MM.1S (cell line): ENCODE data around the gene ESRRA.

Experiments
- DNase-seq: peaks from one replicate; pipeline ENCODE4 v3.0.0-alpha.2; 2015
- H2AFZ ChIP-seq: fragments of 300-600 bp; sonication (generic); 2 replicates; pipeline ENCODE4 v1.6.0; 2016; ENCODE audit warnings: antibody characterized with exemption, low read length
- H3F3A ChIP-seq: fragments of 300-600 bp; sonication (generic); 2 replicates; pipeline ENCODE4 v1.6.1; 2016; ENCODE audit warnings: mild to moderate bottlenecking, antibody characterized with exemption, low read length, moderate library complexity, mixed read lengths; ENCODE audit not compliant: insufficient read depth
- H3K27ac ChIP-seq: fragments of 300-600 bp; sonication (generic); 2 replicates; pipeline ENCODE4 v1.5.1; 2016; ENCODE audit warnings: mild to moderate bottlenecking, low read length
- H3K27me3 ChIP-seq: fragments of 300-600 bp; sonication (generic); replicated peaks from 2 replicates; pipeline ENCODE4 v1.6.0; 2016; ENCODE audit warnings: low read length; ENCODE audit not compliant: insufficient read depth
- H3K36me3 ChIP-seq: fragments of 300-600 bp; sonication (generic); replicated peaks from 2 replicates; pipeline ENCODE4 v1.6.1; 2016; ENCODE audit warnings: mild to moderate bottlenecking, low read length, mixed read lengths; ENCODE audit not compliant: insufficient read depth
- H3K4me1 ChIP-seq: fragments of 300-600 bp; sonication (generic); 2 replicates; pipeline ENCODE4 v1.6.1; 2016; ENCODE audit warnings: low read length, mixed read lengths
- H3K4me2 ChIP-seq: fragments of 300-600 bp; sonication (generic); 2 replicates; pipeline ENCODE4 v1.6.0; 2016; ENCODE audit warnings: low read depth, low read length
- H3K4me3 ChIP-seq: fragments of 300-600 bp; sonication (generic); 2 replicates; pipeline ENCODE4 v1.5.1; 2016; ENCODE audit warnings: low read length, mixed read lengths
- H3K79me2 ChIP-seq: fragments of 300-600 bp; sonication (generic); 2 replicates; pipeline ENCODE4 v1.6.1; 2016; ENCODE audit warnings: mixed run types, low read length, mixed read lengths
- H3K9ac ChIP-seq: fragments of 300-600 bp; sonication (generic); 2 replicates; pipeline ENCODE4 v1.6.1; 2016; ENCODE audit warnings: low read length, mixed read lengths
- H3K9me2 ChIP-seq: fragments of 300-600 bp; sonication (generic); replicated peaks from 2 replicates; pipeline ENCODE4 v1.6.1; 2016; ENCODE audit warnings: mild to moderate bottlenecking, low read length, mixed read lengths; ENCODE audit not compliant: insufficient read depth
- H3K9me3 ChIP-seq: fragments of 300-600 bp; sonication (generic); replicated peaks from 2 replicates; pipeline ENCODE4 v1.6.1; 2016; ENCODE audit warnings: mild to moderate bottlenecking, low read length, mixed read lengths; ENCODE audit not compliant: insufficient read depth
- H4K20me1 ChIP-seq: fragments of 300-600 bp; sonication (generic); 2 replicates; pipeline ENCODE4 v1.6.1; 2016; ENCODE audit warnings: mild to moderate bottlenecking, low read length, moderate library complexity, mixed read lengths; ENCODE audit not compliant: insufficient read depth
- EZH2 ChIP-seq: fragments of 300-600 bp; sonication (generic); optimal IDR thresholded peaks from 2 replicates; pipeline ENCODE3; 2017; ENCODE audit warnings: low read depth, mild to moderate bottlenecking, antibody characterized with exemption, low read length, mixed read lengths
- EZH2phosphoT487 ChIP-seq: fragments of 300-600 bp; sonication (generic); IDR thresholded peaks from 2 replicates; pipeline ENCODE4 v1.6.1; 2018; ENCODE audit warnings: antibody characterized with exemption, low read length
- TF ChIP-seq, protein P1 (sequence below): fragments of 300-600 bp; sonication (generic); IDR thresholded peaks from 2 replicates; pipeline ENCODE4 v1.5.1; 2016; ENCODE audit warnings: antibody characterized with exemption, low read length, mixed read lengths

Gene ESRRA

DNA sequence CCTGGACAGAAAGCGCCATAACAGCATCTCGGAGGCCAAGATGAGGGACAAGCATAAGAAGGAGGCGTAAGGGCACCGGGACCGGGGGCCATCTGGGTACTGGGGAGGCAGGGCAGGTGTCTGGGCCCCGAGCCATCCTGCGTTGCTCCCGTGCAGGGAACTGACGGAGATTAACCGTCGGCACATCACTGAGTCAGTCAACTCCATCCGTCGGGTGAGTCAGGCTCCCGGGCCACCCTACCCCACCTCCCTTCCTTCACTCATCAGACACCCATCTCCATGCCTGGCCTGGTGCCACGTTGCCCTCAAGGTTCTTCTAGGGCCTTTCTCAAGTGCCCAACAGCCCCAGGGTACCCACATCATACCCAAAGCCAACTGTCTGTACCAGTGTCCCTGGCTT lies 39.0 kb upstream of the ESRRA start:
- Histone ChIP-seq H3K4me1 (no peaks in the 10 kb centered on the region), H3K9me2 (no peaks in the 10 kb centered on the region), H3F3A (peaks cover 16% of the 10 kb centered on the region), H3K4me3 (no peak overlapping the region), H3K9me3 (no peaks in the 10 kb centered on the region), H3K27me3 (no peaks in the 10 kb centered on the region), H3K36me3 (no peaks in the 10 kb centered on the region), H3K9ac (no peak overlapping the region), H4K20me1 (no peaks in the 10 kb centered on the region), H3K4me2 (no peak overlapping the region), H3K79me2 (peaks cover under 1% of the 10 kb centered on the region; the same call in 1 of the 2 replicates), H2AFZ (no peak overlapping the region), H3K27ac (no peak overlapping the region)
- no peak for DNase-seq
- no peak for TF ChIP-seq EZH2phosphoT487
- TF ChIP-seq, protein P1, sequence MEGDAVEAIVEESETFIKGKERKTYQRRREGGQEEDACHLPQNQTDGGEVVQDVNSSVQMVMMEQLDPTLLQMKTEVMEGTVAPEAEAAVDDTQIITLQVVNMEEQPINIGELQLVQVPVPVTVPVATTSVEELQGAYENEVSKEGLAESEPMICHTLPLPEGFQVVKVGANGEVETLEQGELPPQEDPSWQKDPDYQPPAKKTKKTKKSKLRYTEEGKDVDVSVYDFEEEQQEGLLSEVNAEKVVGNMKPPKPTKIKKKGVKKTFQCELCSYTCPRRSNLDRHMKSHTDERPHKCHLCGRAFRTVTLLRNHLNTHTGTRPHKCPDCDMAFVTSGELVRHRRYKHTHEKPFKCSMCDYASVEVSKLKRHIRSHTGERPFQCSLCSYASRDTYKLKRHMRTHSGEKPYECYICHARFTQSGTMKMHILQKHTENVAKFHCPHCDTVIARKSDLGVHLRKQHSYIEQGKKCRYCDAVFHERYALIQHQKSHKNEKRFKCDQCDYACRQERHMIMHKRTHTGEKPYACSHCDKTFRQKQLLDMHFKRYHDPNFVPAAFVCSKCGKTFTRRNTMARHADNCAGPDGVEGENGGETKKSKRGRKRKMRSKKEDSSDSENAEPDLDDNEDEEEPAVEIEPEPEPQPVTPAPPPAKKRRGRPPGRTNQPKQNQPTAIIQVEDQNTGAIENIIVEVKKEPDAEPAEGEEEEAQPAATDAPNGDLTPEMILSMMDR, result no peak
- no peak for TF ChIP-seq EZH2

DNA sequence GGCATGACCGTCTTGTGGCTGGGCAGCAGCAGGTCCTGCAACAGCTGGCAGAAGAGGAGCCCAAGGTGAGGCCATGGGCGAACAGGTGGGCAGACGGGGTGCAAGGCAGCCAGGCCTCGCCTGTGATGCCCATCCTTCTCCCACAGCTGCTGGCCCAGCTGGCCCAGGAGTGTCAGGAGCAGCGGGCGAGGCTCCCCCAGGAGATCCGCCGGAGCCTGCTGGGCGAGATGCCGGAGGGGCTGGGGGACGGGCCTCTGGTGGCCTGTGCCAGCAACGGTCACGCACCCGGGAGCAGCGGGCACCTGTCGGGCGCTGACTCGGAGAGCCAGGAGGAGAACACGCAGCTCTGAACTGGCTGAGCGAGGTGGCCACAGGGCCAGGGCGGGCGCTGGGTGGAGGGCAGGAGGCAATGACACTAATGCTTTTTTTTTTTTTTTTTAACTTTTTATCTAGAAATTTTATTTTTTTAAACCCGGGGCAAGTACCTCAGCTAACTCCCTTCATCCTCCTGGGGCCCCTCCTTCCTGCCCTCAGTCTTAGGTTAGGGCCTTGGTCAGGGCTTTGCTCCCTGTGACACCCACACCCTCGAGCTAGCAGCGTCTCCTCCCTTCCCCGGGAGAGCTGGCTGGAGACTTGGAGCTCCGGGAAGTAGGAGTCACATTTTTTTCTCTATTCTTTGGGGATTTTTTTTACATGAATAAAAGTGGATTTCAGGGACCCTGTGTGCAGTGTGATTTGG lies 37.9 kb upstream of the ESRRA start:
- Histone ChIP-seq H3K4me1 (0 out of 2 replicates have a peak, but pooled peaks cover 5% of the 10 kb centered on the region), H3K27me3 (no peaks in the 10 kb centered on the region), H3K79me2 (peaks cover 7% of the 10 kb centered on the region; the same call in 1 of the 2 replicates), H3K4me3 (no peak overlapping the region), H4K20me1 (no peaks in the 10 kb centered on the region), H3K9me3 (no peaks in the 10 kb centered on the region), H3K9me2 (no peaks in the 10 kb centered on the region), H3F3A (peaks cover 23% of the 10 kb centered on the region), H3K9ac (no peak overlapping the region), H3K27ac (no peak overlapping the region), H3K36me3 (no peaks in the 10 kb centered on the region), H2AFZ (no peak overlapping the region), H3K4me2 (no peak overlapping the region)
- TF ChIP-seq EZH2phosphoT487 (no peak), EZH2 (no peak)
- DNase-seq, result no peak

DNA sequence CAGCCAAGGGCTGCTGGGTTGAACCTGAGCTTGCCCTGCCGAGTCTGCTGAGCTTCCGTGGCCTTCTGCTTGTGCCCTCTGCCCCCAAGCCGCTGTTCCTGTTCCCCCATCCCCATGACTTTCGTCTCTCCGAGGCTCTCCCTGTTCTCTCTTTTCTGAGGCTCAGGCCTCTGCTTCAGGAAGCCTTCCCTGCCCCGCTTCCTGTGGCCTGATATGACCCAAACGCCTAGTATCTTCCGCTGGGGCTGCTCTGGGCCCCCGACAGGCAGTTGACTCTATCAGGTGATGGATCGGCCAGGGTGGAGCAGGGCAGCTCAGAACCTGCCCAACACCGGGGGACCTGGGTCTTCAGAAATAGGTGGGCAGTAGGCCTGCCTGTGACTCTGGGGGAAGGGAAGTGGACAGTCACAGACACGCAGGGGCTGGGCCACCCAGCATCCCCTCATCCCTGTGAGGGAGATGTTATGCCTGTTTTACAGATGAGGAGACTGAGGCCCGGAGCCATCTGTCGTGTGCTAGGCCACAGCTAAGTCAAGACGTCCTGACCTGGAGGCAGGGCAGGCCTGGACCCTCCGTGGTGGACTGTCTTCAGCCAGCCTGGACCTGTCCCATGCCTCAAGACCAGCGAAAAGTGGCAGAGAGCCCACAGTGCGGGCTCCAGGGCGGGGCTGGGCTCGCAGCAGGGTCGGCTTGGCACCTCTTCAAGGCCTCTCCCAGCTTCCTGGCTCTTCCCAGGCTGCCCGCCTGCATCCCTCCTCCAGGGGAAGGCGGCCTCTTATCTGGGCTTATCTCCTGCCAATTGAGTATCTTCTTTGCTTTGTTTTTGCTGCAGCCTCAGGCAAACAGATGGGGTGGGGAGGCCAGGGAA lies 37.1 kb upstream of the ESRRA start:
- TF ChIP-seq EZH2, result no peak
- TF ChIP-seq, protein P1, result no peak
- TF ChIP-seq EZH2phosphoT487, result no peak
- Histone ChIP-seq H3K9ac (peak overlapping the region; percentile 84; the same call in 1 of the 2 replicates), H3K4me3 (peak overlapping the region; percentile 80), H3K27ac (peak overlapping the region; percentile 83; the same call in 1 of the 2 replicates), H3K9me2 (no peaks in the 10 kb centered on the region), H3K9me3 (no peaks in the 10 kb centered on the region), H3F3A (peaks cover 26% of the 10 kb centered on the region), H4K20me1 (no peaks in the 10 kb centered on the region), H3K27me3 (no peaks in the 10 kb centered on the region), H3K4me2 (peak overlapping the region; percentile 83), H2AFZ (peak overlapping the region; percentile 73; the same call in 1 of the 2 replicates), H3K79me2 (peaks cover 11% of the 10 kb centered on the region; the same call in 1 of the 2 replicates), H3K4me1 (0 out of 2 replicates have a peak, but pooled peaks cover 5% of the 10 kb centered on the region), H3K36me3 (no peaks in the 10 kb centered on the region)
- no peak for DNase-seq
